Measurements from ENCODE around the gene FAM162B. TPM values are rescaled to one million over a fixed set of nuclear protein-coding genes. Genes with fewer than 3 reads are reported as not detected.

FAM162B gene
- 2.1 and 2.3 TPM in 2 replicates for total RNA-seq (2021)
- long read RNA-seq, transcript FAM162B-201 (4 exons, 1,036 nt) = major isoform, 5 of 5 reads
- long read RNA-seq, partial matches to known transcripts = 0 of 5 reads
- long read RNA-seq, other reads (novel, unspliced or antisense) = 0 of 5 reads

GRCh38 chr6:116764961-116765841 is at the start of gene FAM162B:
TSS of gene FAM162B (minus strand) at chr6:116765719. CDS start at chr6:116765576, 143 bp downstream.
- Histone ChIP-seq H2AK5ac (ENCODE audit: insufficient read length, low read length) (no peak within 1 kb of the TSS), H2BK20ac (ENCODE audit: low read depth, low read length, poor library complexity, severe bottlenecking) (no peak within 1 kb of the TSS), H3K27me3 (ENCODE audit: insufficient read depth, low read length) (peaks cover 17% of the 10 kb centered on the region; the same call in 1 of the 2 replicates), H3K4me1 (ENCODE audit: insufficient read depth, low read length) (no peaks in the 10 kb centered on the region), H2BK12ac (ENCODE audit: insufficient read length, low read depth, low read length) (no peak within 1 kb of the TSS), H3K14ac (ENCODE audit: insufficient read depth, low read length) (no peak within 1 kb of the TSS; the same call in 1 of the 2 replicates), H2AFZ (ENCODE audit: low read length) (no peak within 1 kb of the TSS), H4K20me1 (ENCODE audit: control insufficient read depth, insufficient read depth, insufficient read length) (no peaks in the 10 kb centered on the region), H2BK15ac (ENCODE audit: low read depth, low read length) (no peak within 1 kb of the TSS), H3K4ac (ENCODE audit: low read depth, low read length) (no peak within 1 kb of the TSS), H3K79me2 (ENCODE audit: insufficient read depth, low read length) (no peaks in the 10 kb centered on the region), H2BK5ac (ENCODE audit: insufficient read length, low read length) (no peak within 1 kb of the TSS), H3K56ac (ENCODE audit: insufficient read length, low read depth, low read length) (no peak within 1 kb of the TSS), H3K4me2 (ENCODE audit: insufficient read depth, insufficient read length, low read length) (peak within 1 kb of the TSS; percentile 86), H3K27ac (ENCODE audit: insufficient read length, low read depth, low read length) (no peak within 1 kb of the TSS), H3K79me1 (ENCODE audit: insufficient read depth, low read depth, low read length, poor library complexity, severe bottlenecking) (no peaks in the 10 kb centered on the region), H3K9ac (ENCODE audit: extremely low read depth, insufficient read length, low read length) (peak within 1 kb of the TSS; percentile 43), H4K8ac (replicated peaks; ENCODE audit: insufficient read length, low read depth, low read length) (no peak within 1 kb of the TSS), H2BK120ac (ENCODE audit: low read depth, low read length, poor library complexity, severe bottlenecking) (no peak within 1 kb of the TSS), H4K5ac (ENCODE audit: insufficient read length, low read depth, low read length) (no peak within 1 kb of the TSS), H3K9me3 (ENCODE audit: control insufficient read depth, low read depth, low read length) (no peaks in the 10 kb centered on the region), H4K91ac (ENCODE audit: insufficient read length, low read depth, low read length) (no peak within 1 kb of the TSS), H3K23me2 (ENCODE audit: insufficient read length, low read depth, low read length, poor library complexity, severe bottlenecking) (peaks cover 12% of the 10 kb centered on the region), H3K18ac (ENCODE audit: insufficient read length, low read depth, low read length) (no peak within 1 kb of the TSS), H3T11ph (ENCODE audit: low read length) (no peak within 1 kb of the TSS), H3K23ac (ENCODE audit: insufficient read length, low read depth, low read length) (no peak within 1 kb of the TSS)
- Mint-ChIP-seq H3K27me3 (ENCODE audit: low read depth) (peaks cover 42% of the 10 kb centered on the region), H3K4me1 (peaks cover 14 to 17% of the 10 kb centered on the region in 2 experiments), H3K27ac (no peak within 1 kb of the TSS), H3K4me3 (peak within 1 kb of the TSS; percentile 71 to 84), H3K9me3 (no peaks in the 10 kb centered on the region; a peak in 1 of 5 replicates), H3K36me3 (ENCODE audit: insufficient read depth in 1 of 3, low read depth in 3 of 3) (no peaks in the 10 kb centered on the region; a peak in 2 of 7 replicates)
- no peak for TF ChIP-seq CTCF (conservative IDR thresholded peaks at IDR 0.05)
- DNase-seq = peak; percentile 79
- no CpG with 5 or more reads among the region's 89 CpGs for WGBS (ENCODE audit: extremely low coverage, insufficient read length, low lambda C conversion rate)
